HTERT RPE-1 (cell line): ENCODE measurements around the gene DLG4.

Source experiments
- in situ Hi-C: fragments of 300-500 bp; cut with MboI; formaldehyde crosslinking; loops from 4 replicates; pipeline ENCODE4 v1.14.3; 2020; ENCODE audit warnings: low sequenced_read_pairs

Gene DLG4

DNA sequence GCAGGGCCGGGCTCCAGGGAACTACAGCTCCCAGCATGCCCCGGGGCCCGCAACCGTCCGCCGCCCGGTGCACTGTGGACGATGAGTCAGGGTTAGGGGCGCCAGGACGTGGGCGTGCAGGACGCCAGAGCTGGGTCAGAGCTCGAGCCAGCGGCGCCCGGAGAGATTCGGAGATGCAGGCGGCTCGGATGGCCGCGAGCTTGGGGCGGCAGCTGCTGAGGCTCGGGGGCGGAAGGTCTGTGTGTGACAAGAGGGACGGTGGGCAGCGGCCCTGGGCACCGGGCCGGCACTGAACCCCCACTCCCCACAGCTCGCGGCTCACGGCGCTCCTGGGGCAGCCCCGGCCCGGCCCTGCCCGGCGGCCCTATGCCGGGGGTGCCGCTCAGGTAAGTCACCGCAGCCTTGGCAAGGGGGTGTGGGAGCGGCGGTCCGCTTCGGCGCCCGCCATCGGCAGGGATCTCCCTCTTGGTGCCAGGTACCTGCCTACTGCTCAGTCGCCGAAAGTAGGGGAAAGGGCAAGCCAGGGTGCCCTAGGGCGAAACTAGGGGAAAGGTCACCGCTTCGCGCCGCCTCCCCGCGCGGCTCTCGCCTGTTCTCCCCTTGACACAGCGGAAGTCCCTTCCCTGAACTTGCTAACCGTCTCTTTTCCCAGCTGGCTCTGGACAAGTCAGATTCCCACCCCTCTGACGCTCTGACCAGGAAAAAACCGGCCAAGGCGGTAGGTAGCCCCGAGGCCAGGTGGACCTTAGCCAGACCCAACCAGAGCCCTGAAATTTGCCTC, at the start of gene DLG4, which contains the start of gene ACADVL:
TSS of gene DLG4 (minus strand) at position 25 of the 781 bp plus-strand sequence.
TSS of gene ACADVL (plus strand) at position 127 of the 781 bp plus-strand sequence. CDS start at position 174, 47 bp downstream.
- in situ Hi-C loops, result no loop called here

DNA sequence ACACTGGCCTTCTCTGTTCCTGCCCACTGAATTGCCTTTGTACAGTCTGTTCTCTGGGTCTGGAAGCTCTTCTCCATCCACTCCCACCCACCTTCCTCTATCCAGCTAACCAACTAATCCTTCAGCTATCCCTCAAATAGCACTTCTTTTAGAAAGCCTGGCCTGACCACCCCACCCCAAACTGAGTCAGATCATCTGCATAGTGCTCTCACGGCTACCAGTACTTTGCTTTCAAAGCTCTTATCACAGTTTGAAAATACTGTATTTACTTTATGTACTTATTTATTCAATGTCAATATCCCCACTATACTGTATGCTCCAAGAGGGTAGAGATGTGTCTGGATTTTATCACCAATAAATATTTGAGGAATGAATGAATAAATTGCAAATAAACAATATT, 47.1 kb upstream of the DLG4 start:
- in situ Hi-C loops, result no loop called here

DNA sequence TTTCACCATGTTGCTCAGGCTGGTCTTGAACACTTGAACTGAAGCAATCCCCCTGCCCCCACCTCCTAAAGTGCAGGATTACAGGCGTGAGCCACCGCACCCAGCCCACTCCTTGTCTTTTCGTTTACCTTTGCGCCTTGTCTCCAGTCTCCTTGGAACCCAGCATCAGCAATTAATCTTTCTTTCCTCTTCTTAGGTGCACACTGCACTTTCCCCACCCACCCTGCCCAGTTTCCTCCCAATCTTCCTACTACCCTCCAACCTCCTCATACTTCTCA, 44.1 kb upstream of the DLG4 start:
- in situ Hi-C loops, result no loop called here

GRCh38 chr17:7262935-7263800, 43.5 kb upstream of the DLG4 start:
- in situ Hi-C loops, result no loop called here

DNA sequence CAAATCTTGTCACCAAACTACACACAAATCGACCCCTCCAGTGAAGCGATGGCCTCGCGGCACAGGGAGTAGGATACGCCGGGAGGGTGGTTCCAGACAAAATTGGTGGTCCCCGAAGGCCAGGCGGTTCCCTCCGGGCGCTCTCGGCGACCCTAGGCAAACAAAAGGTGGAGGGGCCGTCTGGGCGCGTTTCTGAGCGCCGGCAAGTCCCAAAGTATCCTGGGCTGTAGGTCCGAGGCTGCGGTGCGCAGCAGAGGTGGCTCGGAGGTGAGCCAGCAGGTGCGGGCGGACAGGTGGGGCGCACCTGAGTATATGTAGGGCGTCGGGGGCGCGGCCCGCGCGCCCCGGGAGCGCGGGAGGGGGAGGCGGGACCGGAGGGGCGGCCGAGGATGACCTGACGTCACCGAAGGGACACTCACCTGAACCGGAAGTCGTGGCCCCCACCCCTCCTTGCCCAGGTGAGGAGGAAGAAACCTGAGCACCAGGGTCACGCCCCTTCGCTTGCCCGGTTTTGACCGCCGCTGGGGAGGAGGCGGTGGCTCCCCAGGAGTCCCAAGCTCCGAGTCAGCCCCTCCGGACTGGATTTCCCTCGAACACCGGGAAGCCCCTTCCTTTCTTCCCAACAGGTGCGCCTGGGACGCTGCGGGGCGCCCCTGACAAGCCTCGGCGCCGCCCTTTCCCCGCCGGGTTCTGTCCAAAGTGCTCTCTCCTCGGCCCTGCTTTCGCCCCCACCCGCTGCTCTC, 42.7 kb upstream of the DLG4 start, which contains the start of gene CLDN7:
TSS of gene CLDN7 (minus strand) at position 287 of the 743 bp plus-strand sequence. CDS start 435 bp downstream, outside the sequence.
- in situ Hi-C loops, result no loop called here

DNA sequence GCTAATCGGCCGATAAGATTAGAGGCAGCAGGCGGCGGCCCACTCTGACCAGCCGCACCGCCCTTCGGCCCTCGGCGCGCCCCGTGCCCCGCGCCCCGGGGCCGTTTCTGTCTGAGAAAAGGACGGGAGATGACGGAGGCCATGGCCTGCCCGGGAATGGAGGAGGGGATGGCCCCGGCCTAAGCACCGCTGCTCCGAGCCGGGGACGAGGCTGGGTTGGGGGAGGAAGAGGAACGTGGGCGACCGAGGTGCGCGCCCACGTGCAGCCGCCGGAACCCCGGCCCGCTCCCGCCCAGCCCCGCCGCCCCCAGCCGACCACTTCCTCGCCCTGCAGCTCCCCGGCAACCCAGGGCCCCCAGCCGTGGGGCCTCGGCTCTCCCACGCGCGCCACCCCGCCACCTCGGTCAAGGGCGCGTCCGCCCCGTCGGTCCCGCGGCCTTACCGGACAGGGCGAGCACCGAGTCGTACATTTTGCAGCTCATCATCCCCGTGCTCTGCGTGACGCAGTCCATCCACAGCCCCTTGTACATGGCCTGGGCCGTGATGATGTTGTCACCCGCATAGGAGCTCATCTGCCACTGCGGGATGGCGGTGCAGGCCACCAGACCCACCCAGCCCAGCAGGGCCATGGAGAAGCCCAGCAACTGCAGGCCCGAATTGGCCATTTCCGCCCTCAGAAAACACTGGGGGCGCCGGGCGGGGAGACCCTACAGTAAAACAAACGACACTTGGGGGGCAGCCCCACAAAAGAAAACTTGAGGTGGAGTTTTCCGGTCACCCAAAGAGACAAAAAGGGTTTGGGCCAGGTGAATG, 41.9 kb upstream of the DLG4 start:
- in situ Hi-C loops, result no loop called here

GRCh38 chr17:7260651-7261378, 41.2 kb upstream of the DLG4 start:
- in situ Hi-C loops, result no loop called here

GRCh38 chr17:7260151-7260550, 40.5 kb upstream of the DLG4 start:
- in situ Hi-C loops, result no loop called here

GRCh38 chr17:7259555-7259889, 39.9 kb upstream of the DLG4 start:
- in situ Hi-C loops, result no loop called here

DNA sequence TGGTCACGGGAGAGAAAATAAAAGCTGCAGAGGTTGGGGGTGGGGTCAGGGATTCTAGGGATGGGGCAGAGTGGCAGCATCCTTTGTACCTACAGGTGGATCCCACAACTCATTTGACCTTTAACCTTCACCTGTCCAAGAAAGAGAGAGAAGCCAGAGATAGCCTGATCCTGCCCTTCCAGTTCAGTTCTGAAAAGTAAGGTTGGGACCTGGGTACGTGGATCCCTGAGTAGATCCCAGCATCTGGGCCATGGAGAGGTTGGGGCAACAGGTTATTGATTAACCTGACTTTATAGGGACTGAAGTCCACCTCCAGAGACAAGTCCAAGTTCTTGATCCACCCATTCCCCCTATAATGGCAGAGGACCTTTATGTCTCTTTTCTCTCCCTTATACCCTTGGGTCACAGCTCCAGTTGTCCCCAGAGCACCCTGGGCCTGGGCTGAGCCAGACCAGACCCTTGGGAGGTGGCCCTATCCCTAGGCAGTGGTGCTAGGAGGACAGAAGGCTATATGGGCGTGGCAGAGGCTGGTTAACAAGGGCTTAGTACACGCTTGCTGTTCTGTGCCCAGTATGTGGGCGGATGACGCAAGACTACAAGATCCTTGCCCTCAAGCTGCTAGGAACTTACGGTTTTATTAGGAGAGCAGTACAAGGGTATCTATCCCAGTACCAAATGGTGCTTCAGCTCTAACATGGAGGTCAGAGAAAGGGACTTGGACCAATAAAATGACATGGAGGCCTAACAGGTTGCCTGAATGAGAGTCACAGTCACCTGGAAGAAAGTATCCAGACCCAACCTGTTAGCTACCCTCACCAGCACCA, 39.3 kb upstream of the DLG4 start:
- in situ Hi-C loops, result no loop called here

DNA sequence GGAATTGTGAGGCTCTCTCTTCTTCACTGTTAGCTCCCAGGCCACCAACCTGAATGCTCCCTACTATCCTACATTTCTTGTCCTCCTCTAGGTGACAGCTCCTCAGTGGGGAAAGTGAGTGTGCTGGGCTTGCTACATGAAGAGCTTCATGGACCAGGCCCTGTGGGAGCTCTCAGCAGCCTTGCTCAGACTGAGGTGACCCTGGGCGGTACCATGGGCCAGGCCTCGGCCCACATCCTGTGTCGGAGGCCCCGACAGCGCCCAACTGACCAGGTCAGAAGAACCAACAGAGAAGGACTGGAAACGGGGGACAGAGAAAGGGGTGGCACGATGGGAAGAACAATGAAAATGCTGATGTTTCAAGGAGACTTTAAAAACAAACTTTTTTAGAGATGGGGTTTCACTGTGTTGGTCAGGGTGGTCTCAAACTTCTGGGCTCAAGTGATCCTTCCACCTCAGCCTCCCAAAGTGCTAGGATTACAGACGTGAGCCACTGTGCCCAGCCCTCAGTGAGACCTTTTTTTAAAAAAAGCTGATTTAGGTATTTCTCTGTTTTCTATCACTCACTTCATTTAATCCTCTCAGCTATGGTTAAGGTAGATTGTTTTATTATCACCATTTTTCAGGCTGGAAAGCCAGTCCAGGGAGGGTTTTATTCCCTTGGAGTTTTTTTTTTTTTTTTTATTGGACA, 37.3 kb upstream of the DLG4 start:
- in situ Hi-C loops, result no loop called here

- in situ Hi-C loops, result no loop called here
These were observed 34.9 kb upstream of the DLG4 start for GRCh38 chr17:7254511-7254910.

- in situ Hi-C loops, result no loop called here
These were observed 33.4 kb upstream of the DLG4 start for GRCh38 chr17:7253082-7253481.

DNA sequence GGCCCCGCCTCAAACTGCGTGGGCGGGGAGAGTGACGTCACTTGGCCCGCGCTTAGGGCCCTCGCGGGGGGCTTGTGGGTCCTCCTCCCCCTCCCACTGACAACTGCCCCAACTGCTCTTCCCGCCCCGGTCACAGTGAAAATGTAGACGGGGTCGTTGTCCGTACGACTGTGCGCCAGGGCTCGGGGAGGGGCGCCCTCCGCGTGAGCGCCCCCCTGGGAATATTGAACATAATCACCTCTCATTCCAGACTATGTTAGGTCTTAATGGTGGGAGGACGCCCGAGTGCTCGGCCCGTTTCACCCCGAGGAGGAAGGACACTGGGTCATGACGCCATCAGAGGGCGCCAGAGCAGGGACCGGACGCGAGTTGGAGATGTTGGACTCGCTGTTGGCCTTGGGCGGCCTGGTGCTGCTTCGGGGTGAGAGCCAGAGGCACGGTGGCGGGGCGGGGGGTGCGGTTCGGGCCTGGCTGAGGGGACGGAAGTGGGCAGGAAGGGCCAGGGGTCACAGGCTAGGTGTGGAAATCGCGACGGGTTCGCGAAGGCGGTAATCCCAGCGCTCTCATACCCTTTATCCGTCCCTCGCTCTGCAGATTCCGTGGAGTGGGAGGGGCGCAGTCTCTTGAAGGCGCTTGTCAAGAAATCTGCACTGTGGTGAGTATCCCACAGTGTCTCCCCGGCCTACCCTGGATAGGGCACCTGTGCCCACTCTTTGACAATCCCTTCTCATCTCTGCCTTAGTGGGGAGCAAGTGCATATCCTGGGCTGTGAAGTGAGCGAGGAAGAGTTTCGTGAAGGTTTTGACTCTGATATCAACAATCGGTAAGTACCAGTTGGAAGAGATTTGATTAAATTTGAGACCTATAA, 32.8 kb upstream of the DLG4 start, which contains the start of gene ELP5:
TSS of gene ELP5 (plus strand) at position 40 of the 868 bp plus-strand sequence. CDS start at position 376, 336 bp downstream.
- in situ Hi-C loops, result no loop called here

DNA sequence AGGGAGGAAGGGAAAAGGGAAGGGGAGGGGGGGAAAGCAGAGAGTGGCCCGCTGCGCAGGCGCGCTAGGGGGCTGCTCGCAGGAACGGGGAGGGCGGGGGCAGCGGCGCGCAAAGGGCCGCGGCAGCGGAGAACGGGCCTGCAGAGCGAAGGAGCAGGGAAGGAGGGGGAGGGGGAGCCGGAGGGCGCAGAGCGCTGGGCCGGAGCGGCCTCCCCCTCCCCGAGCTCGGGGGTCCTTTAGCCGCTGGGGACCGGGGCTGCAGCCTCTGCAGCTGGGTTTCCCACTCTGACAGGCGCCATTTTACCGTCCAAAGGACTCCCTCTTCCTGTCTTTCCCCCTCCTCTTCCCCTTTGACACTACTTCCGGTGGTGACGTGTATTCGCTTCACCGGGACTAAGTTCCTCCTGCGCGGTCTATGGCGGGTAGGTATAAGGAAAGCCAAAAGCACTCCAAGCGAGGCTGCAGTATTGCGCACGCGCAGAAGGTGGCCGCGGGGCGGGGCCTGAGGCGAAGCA, 32.1 kb upstream of the DLG4 start, which contains the start of gene CTDNEP1:
TSS of gene CTDNEP1 (minus strand) at position 74 of the 515 bp plus-strand sequence. CDS start 438 bp downstream, outside the sequence.
- in situ Hi-C loops, result no loop called here

DNA sequence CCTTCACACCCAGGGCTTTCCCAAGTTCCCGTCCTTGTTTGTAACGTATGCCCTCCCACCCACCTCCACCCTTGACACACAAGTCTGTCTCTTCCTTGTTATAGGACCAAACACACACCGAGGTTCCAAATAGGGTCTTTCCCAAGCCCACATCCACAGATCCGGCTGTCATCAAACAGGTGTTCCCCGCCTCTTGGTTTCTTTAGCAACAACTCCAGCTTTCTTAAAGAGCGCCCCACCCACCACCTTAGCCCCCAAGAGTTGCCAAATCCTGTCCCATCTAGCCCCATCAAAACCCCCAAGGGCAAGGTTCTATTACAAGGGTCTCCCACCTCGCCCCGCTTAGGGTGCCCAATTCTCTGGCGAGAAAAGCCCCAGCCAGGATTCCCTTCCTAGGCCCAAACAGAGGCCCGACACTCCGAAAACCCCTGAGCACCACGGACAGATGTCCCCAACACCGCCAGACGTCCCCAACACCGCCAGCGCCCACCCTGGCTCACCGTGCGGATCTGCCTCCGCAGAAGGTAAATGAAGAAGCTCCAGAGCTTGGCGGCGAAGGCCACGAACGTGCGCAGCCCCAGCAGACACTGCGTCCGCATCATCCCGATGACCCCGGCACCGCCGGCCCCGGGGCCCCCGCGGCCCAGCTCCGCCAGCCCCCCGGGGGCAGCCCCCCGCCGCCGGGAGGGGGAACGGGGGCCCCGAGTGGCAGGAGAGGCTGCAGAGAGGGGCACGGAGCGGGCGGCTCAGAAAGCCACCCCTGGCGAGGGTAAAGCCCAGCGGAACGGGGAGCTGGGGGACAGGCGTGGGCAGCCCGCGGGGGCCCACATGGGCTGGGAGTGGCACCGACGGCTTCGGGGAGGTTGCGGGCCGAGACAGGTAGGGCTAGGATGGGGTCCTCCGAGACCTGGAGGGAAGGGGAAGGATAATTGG, 31.3 kb upstream of the DLG4 start:
- in situ Hi-C loops, result no loop called here
